HepG2 (cell line): ENCODE results near the gene DIS3L2. TPM values are rescaled to one million over a fixed set of nuclear protein-coding genes. Genes with fewer than 3 reads are reported as not detected.
A peak's percentile ranks its signal among the peaks of the same experiment; 100 is the strongest.

Source experiments
- BRD4 ChIP-seq: sonication (generic); formaldehyde crosslinking; IDR thresholded peaks from 2 replicates; pipeline ENCODE4 v1.4.0; 2020; ENCODE audit warnings: missing genetic modification reagents
- DMAP1 ChIP-seq: IDR thresholded peaks from 2 replicates; pipeline ENCODE4 v1.6.1; 2016
- DMTF1 ChIP-seq: sonication (generic); formaldehyde crosslinking; IDR thresholded peaks from 2 replicates; pipeline ENCODE4 v1.4.0; 2020; ENCODE audit warnings: mild to moderate bottlenecking, missing genetic modification reagents
- E2F1 ChIP-seq: sonication (generic); formaldehyde crosslinking; IDR thresholded peaks from 2 replicates; pipeline ENCODE4 v1.5.0; 2020; ENCODE audit warnings: missing genetic modification reagents
- EED ChIP-seq: sonication (generic); formaldehyde crosslinking; IDR thresholded peaks from 2 replicates; pipeline ENCODE4 v1.5.0; 2020; ENCODE audit warnings: mild to moderate bottlenecking, missing genetic modification reagents
- FOXA3 ChIP-seq: IDR thresholded peaks from 2 replicates; pipeline ENCODE4 v1.6.1; 2016; ENCODE audit warnings: missing genetic modification reagents, missing compliant biosample characterization
- FUBP1 ChIP-seq: sonication (generic); formaldehyde crosslinking; IDR thresholded peaks from 2 replicates; pipeline ENCODE4 v1.5.1; 2020; ENCODE audit warnings: missing genetic modification reagents, mild to moderate bottlenecking, borderline replicate concordance
- GATAD2A ChIP-seq: IDR thresholded peaks from 2 replicates; pipeline ENCODE4 v1.6.1; 2016
- GLI4 ChIP-seq: sonication (generic); formaldehyde crosslinking; IDR thresholded peaks from 2 replicates; pipeline ENCODE4 v1.5.1; 2020; ENCODE audit warnings: missing genetic modification reagents, mild to moderate bottlenecking, moderate library complexity, borderline replicate concordance
- GTF3A ChIP-seq: sonication (generic); formaldehyde crosslinking; conservative IDR thresholded peaks from 2 replicates; pipeline ENCODE4 v1.4.0; 2020; ENCODE audit warnings: mild to moderate bottlenecking, missing genetic modification reagents
- HOXA3 ChIP-seq: sonication (generic); formaldehyde crosslinking; IDR thresholded peaks from 2 replicates; pipeline ENCODE4 v1.5.0; 2020; ENCODE audit warnings: missing genetic modification reagents
- MAZ ChIP-seq, 2 experiments: sonication (generic) in 1 of 2; formaldehyde crosslinking in 1 of 2; IDR thresholded peaks; 2 replicates each; pipeline versions ENCODE4 v1.5.0 to v1.6.1; 2012 to 2020; ENCODE audit warnings: low read depth in 2 of 2, mild to moderate bottlenecking in 2 of 2, borderline replicate concordance in 1 of 2, improper control_type of control experiment in 1 of 2, low read length in 1 of 2, missing genetic modification reagents in 1 of 2, moderate library complexity in 1 of 2
- MXI1 ChIP-seq: IDR thresholded peaks from 3 replicates; pipeline ENCODE4 v1.6.1; 2012; ENCODE audit warnings: low read depth, low read length, inconsistent platforms, borderline replicate concordance
- SPEN ChIP-seq: sonication (generic); formaldehyde crosslinking; IDR thresholded peaks from 2 replicates; pipeline ENCODE4 v1.5.1; 2020; ENCODE audit warnings: low read depth, mild to moderate bottlenecking, missing genetic modification reagents
- TBL1XR1 ChIP-seq: fragments of 150-350 bp; IDR thresholded peaks from 2 replicates; pipeline ENCODE4 v1.6.1; 2014; ENCODE audit warnings: borderline replicate concordance, low read length; ENCODE audit not compliant: partially characterized antibody
- THRA ChIP-seq: sonication (generic); formaldehyde crosslinking; IDR thresholded peaks from 2 replicates; pipeline ENCODE4 v1.4.0; 2020; ENCODE audit warnings: missing genetic modification reagents, borderline replicate concordance
- ZNF276 ChIP-seq: sonication (generic); formaldehyde crosslinking; IDR thresholded peaks from 2 replicates; pipeline ENCODE4 v1.4.0; 2020; ENCODE audit warnings: mild to moderate bottlenecking, low read depth, missing genetic modification reagents
- ZNF331 ChIP-seq: sonication (generic); formaldehyde crosslinking; IDR thresholded peaks from 2 replicates; pipeline ENCODE4 v1.4.0; 2020; ENCODE audit warnings: missing genetic modification reagents
- ZNF644 ChIP-seq: IDR thresholded peaks from 2 replicates; pipeline ENCODE4 v1.6.1; 2016; ENCODE audit warnings: low read depth
- ZNF672 ChIP-seq: sonication (generic); formaldehyde crosslinking; IDR thresholded peaks from 2 replicates; pipeline ENCODE4 v1.8.1; 2022; ENCODE audit warnings: missing genetic modification reagents
- ZNF724P ChIP-seq: sonication (generic); formaldehyde crosslinking; IDR thresholded peaks from 2 replicates; pipeline ENCODE4 v1.8.0; 2022; ENCODE audit warnings: missing genetic modification reagents, borderline replicate concordance
- polyA plus RNA-seq, 8 experiments: library from polyadenylated mRNA; depleted of rRNA in 3 of 8; stranded (reverse) in 7 of 8; unstranded in 1 of 8; fragments of >200 nt; fragmentation: Illumina TruSeq in 4 of 8; extraction: Trizol in 4 of 8; gene quantifications; 2 replicates each; pipeline versions ENCODE4 v1.2.1 to v1.2.3, GENCODE V29; 2011 to 2016; ENCODE audit warnings: low read depth in 4 of 8, missing spikeins in 1 of 8, mixed read lengths in 1 of 8; ENCODE audit not compliant: insufficient read depth in 1 of 8
- total RNA-seq, 5 experiments: library from RNA; depleted of rRNA; stranded (reverse); fragments of >200 nt; fragmentation: Illumina TruSeq; extraction: Trizol; gene quantifications; 2 replicates each; pipeline ENCODE4 v1.2.3, GENCODE V29; 2016; ENCODE audit warnings: low read depth in 1 of 5

Gene DIS3L2
- total and polyA plus RNA-seq, 2 of the 13 experiments (the other 11 are each of a cell fraction or from before 2014, with no cell fraction given), result 7.0 to 23.9 TPM

GRCh38 chr2:232139786-232140562 lies 178.5 kb downstream of the DIS3L2 start (continued):
- TF ChIP-seq MXI1 (no peak), ZNF276 (CRISPR knock-in tag) (no peak), ZNF672 (CRISPR knock-in tag) (no peak), GATAD2A (CRISPR knock-in tag) (peak; percentile 56), FUBP1 (no peak), MAZ (IDR thresholded peaks at IDR 0.05; ENCODE audit: borderline replicate concordance, low read depth, low read length) (no peak), MAZ (CRISPR knock-in tag; IDR thresholded peaks at IDR 0.05; ENCODE audit: low read depth) (no peak), TBL1XR1 (no peak), E2F1 (CRISPR knock-in tag) (no peak), DMAP1 (no peak), ZNF724P (CRISPR knock-in tag) (no peak), EED (CRISPR knock-in tag) (no peak), GLI4 (CRISPR knock-in tag) (no peak), FOXA3 (CRISPR knock-in tag) (peak; percentile 48), SPEN (CRISPR knock-in tag) (no peak), ZNF331 (no peak), ZNF644 (peak; percentile 68; the same call in 1 of the 2 replicates), THRA (CRISPR knock-in tag) (peak; percentile 95), HOXA3 (no peak), DMTF1 (CRISPR knock-in tag) (no peak), BRD4 (no peak), GTF3A (CRISPR knock-in tag) (no peak)
